Measurements from ENCODE around the gene POLR2B.
"Not testable (repeated sequence)": the region's sequence is repeated elsewhere in the genome, so short reads cannot be mapped to it uniquely, and the experiment has no call there.

Gene POLR2B

GRCh38 chr4:57053508-57053907 is 74.8 kb downstream of the POLR2B start:
- DNase-seq (ENCODE audit: low read depth), result no peak

GRCh38 chr4:57055886-57056285 is 77.2 kb downstream of the POLR2B start:
- no peak for DNase-seq (ENCODE audit: low read depth)

DNA sequence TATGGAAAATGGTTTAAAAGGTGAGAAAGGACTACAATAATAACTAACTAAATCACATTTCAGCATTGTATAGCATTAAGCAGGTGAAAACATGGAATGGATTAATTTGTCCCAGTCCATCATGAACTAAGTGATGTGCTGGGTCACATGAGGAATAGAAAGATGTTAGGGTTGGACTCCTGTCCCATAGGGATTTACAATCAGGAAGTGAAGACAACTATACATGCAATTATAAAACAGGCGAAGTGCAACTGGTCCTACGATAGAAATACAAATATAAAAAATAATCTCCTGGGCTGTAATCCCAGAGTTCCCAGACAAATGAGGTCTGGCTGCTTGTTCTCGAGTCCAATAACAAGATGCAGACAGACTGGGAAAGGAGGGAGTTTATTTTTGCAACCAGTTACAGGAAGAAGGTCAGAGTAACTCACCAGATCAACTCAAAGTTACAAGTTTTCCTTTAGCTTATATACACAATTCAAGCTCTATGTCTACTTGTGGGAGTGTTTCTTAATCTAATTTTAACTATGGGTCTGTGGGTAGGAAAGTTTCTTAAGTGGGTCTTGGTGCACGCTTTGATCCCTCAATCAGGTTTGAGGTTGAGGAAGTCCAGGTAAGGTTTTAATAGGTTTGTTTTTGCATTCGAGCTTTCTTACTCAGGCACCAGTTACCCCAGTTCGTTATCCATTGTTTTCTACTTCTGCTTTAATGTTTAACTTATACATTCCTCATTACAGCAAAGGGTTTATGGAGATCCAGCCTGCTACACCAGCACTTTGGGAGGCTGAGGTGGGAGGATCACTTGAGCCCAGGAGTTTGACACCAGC is 81.4 kb downstream of the POLR2B start:
- no peak for DNase-seq (ENCODE audit: low read depth)

DNA sequence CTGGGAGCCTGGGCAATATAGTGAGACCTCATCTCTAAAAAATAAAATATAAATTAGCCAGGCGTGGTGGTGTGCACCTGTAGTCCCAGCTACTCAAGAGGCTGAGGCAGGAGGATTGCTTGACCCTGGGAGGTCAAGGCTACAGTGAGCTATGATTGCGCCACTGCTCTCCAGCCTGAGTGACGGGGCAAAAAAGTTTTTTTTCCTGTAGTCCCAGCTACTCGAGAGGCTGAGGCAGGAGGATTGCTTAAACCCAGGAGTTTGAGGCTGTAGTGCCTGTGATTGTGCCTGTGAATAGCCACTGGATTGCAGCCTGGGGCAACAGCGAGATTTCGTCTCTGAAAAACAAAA is 82.0 kb downstream of the POLR2B start:
- DNase-seq (ENCODE audit: low read depth), result not testable (repeated sequence)

DNA sequence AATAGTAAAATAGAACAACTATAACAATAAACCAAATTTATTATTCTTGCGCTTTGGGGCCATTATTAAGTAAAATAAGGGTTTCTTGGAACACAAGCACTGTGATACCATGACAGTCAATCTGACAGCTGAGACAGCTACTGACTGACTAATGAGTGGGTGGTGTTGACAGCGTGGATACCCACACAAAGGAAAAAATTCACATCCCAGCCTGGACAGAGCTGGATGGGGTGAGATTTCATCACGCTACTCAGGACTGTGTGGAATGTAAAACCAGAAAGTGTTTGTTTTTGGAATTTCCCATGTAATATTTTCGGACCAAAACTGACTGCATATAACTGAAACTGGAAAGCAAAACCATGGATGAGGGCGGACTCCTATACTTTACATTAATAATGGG is 82.7 kb downstream of the POLR2B start:
- no peak for DNase-seq (ENCODE audit: low read depth)

DNA sequence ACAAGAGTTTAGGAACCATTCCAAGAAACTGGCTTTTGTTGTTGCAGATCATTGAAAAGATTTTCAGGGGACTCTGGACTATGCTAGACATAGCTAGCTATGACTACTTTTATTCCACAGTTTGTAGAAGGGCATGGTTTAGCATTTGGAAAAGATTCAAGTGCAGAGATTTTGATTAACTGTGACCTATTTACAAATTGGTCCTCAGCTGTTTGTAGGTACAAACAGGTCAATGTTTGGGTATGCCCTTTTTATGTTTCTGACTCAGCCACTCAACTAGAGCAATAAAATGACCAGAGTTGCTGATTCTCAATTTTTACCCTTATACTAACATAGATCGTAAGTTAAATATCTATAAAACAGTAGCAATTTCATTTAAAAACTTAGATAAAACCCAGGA is 84.8 kb downstream of the POLR2B start:
- no peak for DNase-seq (ENCODE audit: low read depth)

DNA sequence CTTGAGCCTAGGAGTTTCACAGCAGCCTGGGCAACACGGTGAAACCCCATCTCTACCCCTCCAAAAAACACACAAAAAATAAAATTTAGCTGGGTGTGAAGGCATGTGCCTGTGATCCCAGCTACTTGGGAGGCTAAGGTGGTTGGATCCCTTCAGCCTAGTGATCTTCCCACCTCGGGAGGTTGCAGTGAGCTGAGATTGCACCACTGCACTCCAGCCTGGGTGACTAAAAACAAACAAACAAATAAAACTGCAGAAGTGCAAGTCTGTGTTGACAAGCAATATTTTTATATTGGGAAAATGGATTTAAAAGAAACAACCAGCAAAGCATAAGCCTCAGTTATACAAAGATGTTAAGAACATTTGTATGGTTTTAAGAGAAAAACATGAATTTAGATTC is 85.4 kb downstream of the POLR2B start:
- no peak for DNase-seq (ENCODE audit: low read depth)

GRCh38 chr4:57064811-57065711 is 86.4 kb downstream of the POLR2B start:
- DNase-seq (ENCODE audit: low read depth), result no peak

DNA sequence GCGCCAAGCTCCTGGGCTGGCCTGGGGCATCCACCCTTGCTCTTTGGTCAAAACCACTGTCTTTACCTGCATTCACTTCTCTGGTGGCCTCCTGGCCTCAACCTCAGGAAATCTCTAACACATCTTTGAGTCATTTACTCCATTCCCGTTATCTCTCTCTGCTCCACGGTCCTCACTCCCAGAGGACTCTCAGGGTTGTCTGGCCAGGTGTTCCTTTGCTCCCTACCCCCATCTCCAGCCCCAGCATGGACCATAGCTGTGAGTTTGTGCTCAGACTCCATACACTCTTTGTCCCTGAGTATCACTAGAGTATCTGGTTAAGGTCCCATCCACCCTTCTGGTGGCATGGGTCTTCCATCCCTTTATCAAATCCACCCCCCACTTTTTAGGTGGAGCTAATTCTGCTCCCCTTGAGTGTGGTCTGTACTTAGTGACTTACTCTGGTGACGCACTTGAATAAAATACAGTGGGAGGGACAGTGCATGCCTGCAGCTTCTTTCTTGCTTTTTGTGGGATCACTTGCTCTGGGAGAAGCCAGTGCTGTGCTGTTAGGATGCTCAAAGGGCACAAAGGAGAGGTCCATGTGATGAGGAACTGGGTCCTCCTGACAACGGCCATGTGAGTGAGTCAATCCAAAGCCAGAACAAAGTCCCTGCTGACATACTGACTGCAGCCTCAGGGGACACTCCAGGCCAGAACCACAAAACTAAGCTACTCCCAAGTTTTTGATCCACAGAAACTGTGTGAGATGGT is 87.2 kb downstream of the POLR2B start:
- DNase-seq (ENCODE audit: low read depth), result no peak

DNA sequence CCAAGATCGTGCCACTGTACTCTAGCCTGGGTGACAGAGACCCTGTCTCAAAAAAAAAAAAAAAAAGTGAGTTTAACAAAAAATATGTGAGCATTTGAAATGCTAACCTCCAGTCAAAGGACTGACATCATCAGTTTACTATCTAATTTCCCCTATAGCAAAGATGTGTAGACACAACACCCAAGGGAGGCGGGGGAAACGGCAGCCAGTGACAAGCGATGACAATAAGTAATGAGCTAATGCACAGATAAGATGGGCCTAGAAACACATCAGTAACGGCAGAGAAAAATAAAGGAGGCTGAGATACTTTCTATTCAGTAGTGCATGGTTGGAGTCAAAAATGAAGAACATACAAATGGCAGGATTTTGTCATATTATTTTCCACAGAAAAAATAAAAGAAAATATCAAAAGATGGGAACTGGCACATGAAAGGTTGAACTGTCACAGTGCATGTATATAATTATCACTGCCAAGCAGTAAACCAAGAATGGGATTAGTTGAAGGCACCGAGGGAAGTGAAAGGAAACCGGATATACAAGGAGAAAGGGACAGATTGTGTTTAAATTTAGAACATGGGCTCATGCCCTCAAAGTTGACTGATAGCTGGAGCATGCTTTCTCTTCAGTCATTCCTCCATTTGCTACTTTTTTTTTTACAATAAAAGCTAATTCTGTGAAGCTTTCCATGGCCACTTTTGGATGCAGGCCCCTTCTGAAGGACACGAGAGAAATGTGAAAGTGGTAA is 89.7 kb downstream of the POLR2B start:
- no peak for DNase-seq (ENCODE audit: low read depth)

DNA sequence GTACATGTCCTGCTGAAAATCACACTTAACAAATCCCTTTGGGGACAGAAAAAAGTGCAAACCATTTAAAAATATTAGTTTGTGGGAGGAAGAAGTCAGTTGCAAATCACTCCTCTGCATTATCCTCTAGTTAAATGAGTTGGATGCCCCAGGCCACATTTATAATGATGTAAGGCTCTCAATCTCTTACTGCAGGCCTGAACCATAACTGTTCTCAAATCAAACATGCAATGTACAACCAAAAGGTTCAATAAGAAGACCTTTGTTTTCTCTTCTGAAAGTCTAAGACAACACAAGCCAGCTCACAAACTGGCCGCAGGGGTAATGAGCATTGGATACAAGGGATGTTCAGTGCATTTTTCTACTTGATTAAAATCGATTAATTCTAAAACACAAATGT is 91.8 kb downstream of the POLR2B start:
- DNase-seq (ENCODE audit: low read depth), result no peak

DNA sequence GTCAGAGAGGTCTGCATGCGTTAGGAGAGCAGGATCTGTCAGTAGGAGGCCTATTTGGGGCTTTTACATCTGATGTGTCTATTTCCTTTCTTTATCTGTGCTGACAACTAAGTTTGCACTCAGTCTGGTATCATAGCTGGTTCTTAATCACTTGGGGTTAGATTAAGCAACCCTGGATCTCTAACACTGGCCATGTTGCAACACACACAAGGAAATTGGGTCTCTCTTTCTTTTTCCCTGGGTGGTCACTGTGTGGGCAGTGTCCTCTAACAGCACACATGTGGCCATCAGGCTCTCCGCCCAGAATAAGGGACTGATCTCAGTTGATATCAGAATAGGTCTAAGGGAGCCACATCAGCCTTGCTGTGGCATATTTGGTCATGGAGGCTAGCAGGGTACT is 92.6 kb downstream of the POLR2B start:
- no peak for DNase-seq (ENCODE audit: low read depth)

- DNase-seq (ENCODE audit: low read depth), result no peak
Measured at GRCh38 chr4:57073559-57073958, 94.9 kb downstream of the POLR2B start.

GRCh38 chr4:57074744-57075143 is 96.0 kb downstream of the POLR2B start:
- no peak for DNase-seq (ENCODE audit: low read depth)

DNA sequence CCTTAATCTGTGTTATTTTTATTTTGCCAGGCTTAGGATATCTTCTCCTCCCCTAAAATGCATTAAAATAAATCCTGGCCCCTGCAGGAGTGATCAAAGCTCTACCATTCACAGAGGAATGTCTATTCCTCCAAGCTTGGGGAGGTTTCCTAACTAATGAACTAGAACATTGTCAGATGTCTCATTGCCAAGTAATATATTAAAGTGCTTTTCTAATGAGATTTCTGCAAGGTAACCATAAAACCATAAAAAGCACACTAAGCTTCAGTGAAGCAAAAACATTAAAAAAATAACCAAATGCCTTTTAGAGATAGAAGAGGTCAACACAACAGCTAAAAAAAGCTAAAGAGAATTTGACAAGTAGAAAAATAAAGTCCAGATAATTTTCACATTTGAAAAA is 96.7 kb downstream of the POLR2B start:
- DNase-seq (ENCODE audit: low read depth), result no peak

GRCh38 chr4:57076646-57077045 is 98.0 kb downstream of the POLR2B start:
- DNase-seq (ENCODE audit: low read depth), result no peak

DNA sequence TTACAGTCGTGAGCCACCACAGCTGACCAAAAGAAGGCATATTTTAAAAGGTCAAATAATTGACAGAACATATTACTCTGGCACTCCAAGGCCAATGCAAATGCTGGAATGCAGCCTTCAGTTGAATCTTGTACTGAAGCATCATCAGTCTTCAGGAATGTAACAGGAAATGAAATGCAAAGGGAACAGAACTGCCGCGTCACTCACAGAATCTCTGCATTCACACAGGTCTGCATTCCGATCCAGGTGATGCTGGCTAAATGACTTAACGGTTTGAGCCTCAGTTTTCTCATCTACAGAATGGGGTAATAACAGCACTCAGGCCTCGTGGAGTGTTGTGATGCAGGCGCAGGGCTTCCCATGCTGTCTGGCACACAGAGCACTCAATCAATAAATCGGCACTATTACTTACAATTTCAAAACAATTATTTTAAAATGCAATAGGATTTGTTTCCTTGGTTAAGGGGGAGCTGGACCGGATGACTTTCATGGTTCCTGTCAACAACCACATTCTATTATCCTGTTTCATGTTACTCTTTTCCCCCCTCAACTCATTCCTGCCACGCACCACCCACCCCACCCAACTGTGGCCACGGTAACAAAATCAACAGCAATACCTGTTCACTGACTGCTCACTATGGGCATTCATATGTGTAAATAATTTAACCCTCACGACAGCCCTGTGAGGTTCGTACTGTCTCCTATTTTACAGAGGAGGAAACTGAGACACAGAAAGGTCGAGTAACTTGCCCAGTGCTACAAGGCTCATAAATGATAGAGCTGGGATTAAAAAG is 99.1 kb downstream of the POLR2B start:
- no peak for DNase-seq (ENCODE audit: low read depth)

GRCh38 chr4:57078685-57079521 is 100.2 kb downstream of the POLR2B start:
- DNase-seq (ENCODE audit: low read depth), result no peak

Measured in GM04504 (cell line).